Measurements from ENCODE around the gene LDLR.

DNA sequence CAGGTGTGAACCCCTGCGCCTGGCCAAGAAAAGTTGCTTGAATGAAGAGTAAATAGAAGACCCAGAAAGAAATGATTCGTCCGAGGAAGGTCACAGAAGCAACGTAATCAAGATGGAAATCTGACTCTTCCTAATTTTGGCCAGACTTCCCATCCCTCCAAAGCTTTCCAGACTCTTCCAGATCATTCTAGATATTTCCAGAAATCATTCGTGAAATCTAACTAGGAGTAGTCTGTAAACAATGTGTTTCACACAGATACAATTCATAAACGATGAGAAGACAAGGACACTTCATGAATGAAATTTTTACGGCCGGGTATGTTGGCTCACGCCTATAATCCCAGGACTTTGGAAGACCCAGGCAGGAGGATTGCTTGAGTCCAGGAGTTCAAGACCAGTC is 9.3 kb upstream of the LDLR start:
- TF ChIP-seq, protein P1, sequence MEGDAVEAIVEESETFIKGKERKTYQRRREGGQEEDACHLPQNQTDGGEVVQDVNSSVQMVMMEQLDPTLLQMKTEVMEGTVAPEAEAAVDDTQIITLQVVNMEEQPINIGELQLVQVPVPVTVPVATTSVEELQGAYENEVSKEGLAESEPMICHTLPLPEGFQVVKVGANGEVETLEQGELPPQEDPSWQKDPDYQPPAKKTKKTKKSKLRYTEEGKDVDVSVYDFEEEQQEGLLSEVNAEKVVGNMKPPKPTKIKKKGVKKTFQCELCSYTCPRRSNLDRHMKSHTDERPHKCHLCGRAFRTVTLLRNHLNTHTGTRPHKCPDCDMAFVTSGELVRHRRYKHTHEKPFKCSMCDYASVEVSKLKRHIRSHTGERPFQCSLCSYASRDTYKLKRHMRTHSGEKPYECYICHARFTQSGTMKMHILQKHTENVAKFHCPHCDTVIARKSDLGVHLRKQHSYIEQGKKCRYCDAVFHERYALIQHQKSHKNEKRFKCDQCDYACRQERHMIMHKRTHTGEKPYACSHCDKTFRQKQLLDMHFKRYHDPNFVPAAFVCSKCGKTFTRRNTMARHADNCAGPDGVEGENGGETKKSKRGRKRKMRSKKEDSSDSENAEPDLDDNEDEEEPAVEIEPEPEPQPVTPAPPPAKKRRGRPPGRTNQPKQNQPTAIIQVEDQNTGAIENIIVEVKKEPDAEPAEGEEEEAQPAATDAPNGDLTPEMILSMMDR (IDR thresholded peaks at IDR 0.05; ENCODE audit: insufficient read depth, low read length, poor library complexity, severe bottlenecking): no peak
- no peak for TF ChIP-seq EZH2phosphoT487 (conservative IDR thresholded peaks at IDR 0.05; ENCODE audit: low read length)

All from SU-DHL-6 (cell line).